Measurements from ENCODE around the gene PAOX.
"Not testable (repeated sequence)": the region's sequence is repeated elsewhere in the genome, so short reads cannot be mapped to it uniquely, and the experiment has no call there.

Gene PAOX

DNA sequence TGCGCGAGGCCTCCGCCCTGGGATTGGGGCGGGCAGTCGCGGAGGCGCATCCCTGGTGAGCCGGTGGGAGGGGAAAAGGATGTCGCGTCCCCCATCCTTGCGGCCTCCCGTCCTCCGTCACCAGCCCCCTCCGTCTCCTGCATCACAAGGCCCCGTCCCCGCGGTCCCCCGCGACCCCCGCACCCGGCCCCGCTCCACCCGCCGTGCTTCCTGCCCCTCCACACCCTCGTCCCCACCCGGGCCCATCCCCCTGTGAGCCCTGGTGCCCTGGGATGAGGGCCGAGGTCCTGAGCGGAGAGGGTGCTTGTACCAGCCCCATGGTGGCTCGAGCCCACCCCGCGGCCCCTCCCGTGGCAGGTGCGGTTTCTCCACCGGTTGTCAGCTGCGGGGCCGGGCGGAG, 45.5 kb downstream of the PAOX start, which contains the start of gene SPRN:
Gene SPRN (minus strand): TSS at position 25 of the 400 bp plus-strand sequence. CDS start 944 bp downstream, outside the sequence.
- H3K36me3 Mint-ChIP-seq; H3K27ac Mint-ChIP-seq; H3K27me3 Mint-ChIP-seq; DNase-seq (ENCODE audit: low spot score in 2 of 2); H3K4me1 Mint-ChIP-seq; ATAC-seq (ENCODE audit: low read depth); H3K9me3 Mint-ChIP-seq: not testable (repeated sequence)
- H3K4me3 Mint-ChIP-seq = peak within 1 kb of the TSS; percentile 77

DNA sequence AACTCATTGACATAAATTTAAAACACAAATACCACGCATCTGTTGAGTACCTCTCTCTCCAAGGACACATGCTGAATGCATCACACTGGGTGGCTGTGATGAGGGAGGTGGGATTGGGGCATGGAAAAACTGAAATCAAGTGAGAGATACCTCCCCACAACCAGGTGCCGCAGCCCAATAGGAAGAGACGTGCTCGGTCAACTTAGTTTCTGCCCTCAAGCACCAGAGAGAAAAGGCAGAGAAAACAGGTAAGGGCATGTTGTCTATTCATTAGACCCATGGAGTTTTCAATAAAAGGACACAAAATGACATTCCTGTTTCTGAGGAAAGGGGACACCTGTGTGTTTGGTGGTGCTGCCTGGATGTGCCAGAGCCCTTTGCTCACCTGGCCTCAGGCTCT, 50.5 kb downstream of the PAOX start:
- not testable (repeated sequence) for H3K9me3 Mint-ChIP-seq; ATAC-seq (ENCODE audit: low read depth); H3K36me3 Mint-ChIP-seq

DNA sequence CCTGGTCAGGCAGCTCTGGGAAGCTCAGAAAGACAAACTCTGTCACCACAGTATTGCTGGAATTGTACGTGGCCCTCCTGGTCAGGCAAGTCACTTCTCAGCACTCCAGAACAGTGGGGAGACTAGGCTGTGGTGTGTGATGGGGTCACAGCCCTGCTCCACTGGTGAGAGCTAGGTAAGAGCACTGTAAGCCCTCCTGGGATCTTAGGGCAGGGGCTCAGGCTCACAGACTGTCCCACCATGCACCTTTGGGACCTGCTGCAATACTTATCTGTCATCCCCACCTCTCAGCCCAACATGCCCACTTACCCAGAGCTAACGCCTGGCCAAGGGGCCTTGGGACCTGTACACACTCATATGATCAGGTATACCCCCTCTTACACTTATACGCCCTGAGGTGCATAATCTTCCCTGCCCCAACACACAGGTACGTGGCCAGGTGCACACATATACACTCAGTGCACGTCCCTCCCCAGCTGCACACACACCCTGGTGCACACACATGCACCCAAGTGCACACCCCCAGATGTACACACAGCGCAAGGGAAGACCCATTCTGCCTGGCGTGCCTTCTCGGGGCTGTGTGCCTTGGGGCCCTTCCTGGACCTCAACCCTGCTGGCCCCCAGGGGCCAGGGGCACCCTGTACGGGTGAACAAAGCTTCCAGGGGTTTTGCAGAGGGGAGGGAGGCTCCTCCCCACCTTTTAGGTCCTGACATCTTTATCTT, 53.0 kb downstream of the PAOX start:
- not testable (repeated sequence) for H3K27me3 Mint-ChIP-seq; H3K27ac Mint-ChIP-seq; H3K4me3 Mint-ChIP-seq; ATAC-seq (ENCODE audit: low read depth); H3K36me3 Mint-ChIP-seq; DNase-seq (ENCODE audit: low spot score in 2 of 2); H3K9me3 Mint-ChIP-seq; H3K4me1 Mint-ChIP-seq

More for the DNA sequence above, 50.5 kb downstream of the PAOX start:
- not testable (repeated sequence) for DNase-seq (ENCODE audit: low spot score in 2 of 2); H3K27ac Mint-ChIP-seq; H3K4me1 Mint-ChIP-seq; H3K4me3 Mint-ChIP-seq; H3K27me3 Mint-ChIP-seq

DNA sequence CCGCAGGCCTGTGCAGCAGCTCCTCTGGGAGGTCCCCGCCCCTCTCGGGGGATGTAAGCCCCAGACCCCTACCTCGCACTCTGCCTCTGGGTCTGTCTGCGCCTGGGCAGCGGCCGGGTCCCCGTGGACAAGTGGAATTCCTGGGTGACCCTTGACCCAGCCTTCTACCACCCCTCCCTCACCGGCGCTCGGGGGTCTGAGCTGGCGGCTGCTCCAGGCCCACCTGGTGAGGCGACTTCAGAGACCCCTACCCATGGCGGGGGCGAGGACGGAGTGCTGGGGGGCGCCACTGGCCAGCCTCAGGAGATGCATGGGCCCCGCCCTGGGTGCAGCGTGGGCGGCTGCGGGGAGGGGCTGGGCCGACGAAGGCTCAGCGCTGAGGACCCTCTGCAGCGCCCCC, 53.7 kb downstream of the PAOX start:
- not testable (repeated sequence) for ATAC-seq (ENCODE audit: low read depth); H3K4me3 Mint-ChIP-seq; H3K27me3 Mint-ChIP-seq; DNase-seq (ENCODE audit: low spot score in 2 of 2); H3K27ac Mint-ChIP-seq; H3K36me3 Mint-ChIP-seq; H3K4me1 Mint-ChIP-seq; H3K9me3 Mint-ChIP-seq

DNA sequence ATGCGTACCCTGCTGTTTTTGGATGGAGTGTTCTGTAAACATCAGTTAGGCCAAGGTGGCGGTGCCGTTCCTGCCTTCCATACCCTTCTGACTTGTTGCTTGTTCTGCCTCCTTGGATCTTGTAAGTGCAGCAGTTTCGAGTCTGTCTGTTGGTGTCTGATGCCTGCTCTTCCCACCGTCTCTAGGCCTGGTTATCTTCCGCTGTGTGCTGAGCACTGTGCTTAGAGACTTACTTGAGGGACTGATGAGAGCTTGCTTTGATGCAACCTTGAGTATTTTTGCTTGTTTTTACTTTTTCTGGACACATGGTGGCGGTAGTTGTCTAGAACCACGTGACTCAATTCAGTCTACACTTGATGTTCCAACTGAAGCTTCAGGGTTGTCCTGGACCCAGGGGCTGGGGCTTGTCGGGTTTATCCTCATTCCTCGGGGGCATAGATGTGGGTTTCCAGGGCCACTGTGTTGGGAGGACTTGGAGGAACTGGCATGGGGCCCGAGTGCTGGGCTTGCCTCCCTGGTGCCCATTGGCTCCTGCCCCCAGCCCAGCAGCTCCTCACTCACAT, 59.7 kb downstream of the PAOX start:
- DNase-seq (ENCODE audit: low spot score in 2 of 2) (no peak), ATAC-seq (ENCODE audit: low read depth) (no peak)
- Mint-ChIP-seq H3K27me3 (peaks cover 2% of the 10 kb centered on the region), H3K9me3 (peaks cover 3% of the 10 kb centered on the region), H3K27ac (no peak overlapping the region), H3K4me3 (no peak overlapping the region), H3K4me1 (peaks cover 9% of the 10 kb centered on the region), H3K36me3 (peaks cover 5% of the 10 kb centered on the region)

DNA sequence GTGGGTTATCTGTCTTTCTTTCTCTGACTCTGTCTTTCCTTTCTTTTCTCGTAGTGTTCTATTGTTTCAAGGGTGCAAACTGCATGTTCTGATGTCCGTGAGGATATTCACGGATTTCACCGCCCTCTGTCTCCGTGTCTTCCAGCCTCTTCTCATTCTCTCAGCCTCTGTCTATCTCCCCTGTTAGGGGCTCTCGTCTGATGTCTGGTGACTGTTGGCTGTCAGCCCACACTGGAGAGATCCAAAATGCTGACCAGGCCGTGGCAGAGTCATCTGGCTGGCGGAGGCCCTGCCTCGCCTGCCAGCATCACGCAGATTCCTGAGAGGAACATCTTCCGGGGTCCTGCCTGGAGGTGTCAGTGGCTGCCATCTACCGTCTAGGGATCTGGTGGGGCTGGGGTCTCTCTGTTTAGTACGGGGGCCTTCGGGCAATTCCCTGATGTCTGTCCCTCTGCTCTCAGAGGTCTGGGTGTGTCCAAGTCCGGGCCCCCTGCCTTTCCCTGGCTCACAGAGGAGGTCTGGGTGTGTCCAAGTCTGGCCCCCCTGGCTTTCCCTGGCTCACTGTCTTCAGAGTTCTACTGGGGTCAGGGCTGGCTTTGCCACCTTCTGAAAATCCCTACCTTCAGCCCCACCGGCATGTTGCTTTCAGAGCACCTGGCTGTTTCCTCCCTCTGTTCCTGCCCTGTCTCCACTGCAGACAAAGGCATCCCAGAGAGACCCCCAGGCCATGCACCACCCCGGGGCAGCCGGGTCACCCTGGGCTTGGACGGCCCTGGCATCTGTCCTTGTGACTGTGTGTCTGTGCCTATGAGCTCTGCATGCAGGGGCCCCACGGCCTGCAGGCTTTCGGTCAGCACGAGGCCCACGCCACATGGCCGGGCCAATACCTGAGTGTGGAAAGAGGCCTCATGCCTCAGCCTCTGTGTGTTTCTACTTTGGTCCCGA, 60.7 kb downstream of the PAOX start:
- Mint-ChIP-seq H3K27ac (no peak overlapping the region), H3K9me3 (peaks cover 3% of the 10 kb centered on the region), H3K27me3 (peaks cover 2% of the 10 kb centered on the region), H3K36me3 (peaks cover 7% of the 10 kb centered on the region), H3K4me3 (no peak overlapping the region), H3K4me1 (peaks cover 9% of the 10 kb centered on the region)
- ATAC-seq (ENCODE audit: low read depth) (no peak), DNase-seq (ENCODE audit: low spot score in 2 of 2) (no peak)

DNA sequence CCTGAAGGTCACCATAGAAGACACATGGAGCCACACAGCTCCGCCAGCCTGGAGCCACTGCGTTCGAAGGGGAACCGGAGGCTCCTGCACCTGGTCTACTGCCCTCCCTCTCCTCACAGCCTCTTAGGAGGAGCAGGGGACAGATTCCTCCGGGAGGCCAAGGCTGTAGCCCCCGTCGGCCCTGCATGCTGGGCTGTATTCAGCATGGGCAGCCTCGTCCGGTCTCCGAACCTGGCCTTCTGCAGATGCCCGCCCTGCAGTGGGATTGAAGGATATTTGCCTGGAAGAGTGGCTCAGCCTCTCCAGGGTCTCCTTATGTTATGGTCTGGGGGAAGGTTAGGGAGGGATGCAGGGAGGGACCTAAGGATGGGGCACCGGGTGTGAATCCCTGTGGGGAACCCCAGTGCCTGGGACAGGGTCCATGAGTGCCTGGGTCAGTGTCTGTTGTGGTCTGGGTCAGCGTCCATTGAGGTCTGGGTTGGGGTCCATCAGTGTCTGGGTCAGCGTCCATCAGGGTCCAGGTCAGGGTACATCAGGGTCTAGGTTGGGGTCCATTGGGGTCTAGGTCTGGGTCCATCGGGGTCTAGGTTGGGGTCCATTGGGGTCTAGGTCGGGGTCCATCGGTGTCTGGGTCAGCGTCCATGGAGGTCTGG, 61.7 kb downstream of the PAOX start:
- H3K4me3 Mint-ChIP-seq = no peak overlapping the region
- H3K36me3 Mint-ChIP-seq = peaks cover 10% of the 10 kb centered on the region
- no peak for ATAC-seq (ENCODE audit: low read depth)
- no peaks in the 10 kb centered on the region for H3K9me3 Mint-ChIP-seq
- no peak for DNase-seq (ENCODE audit: low spot score in 2 of 2)
- H3K4me1 Mint-ChIP-seq = peaks cover 9% of the 10 kb centered on the region
- no peak overlapping the region for H3K27ac Mint-ChIP-seq
- peaks cover 4% of the 10 kb centered on the region for H3K27me3 Mint-ChIP-seq
